H1 (cell line): ENCODE results near the gene MROH2A. TPM values are rescaled to one million over a fixed set of nuclear protein-coding genes. Genes with fewer than 3 reads are reported as not detected.

Experiments used
- CTCF ChIA-PET: fragments of 300-600 bp; sonication (Branson Sonifier 250); formaldehyde crosslinking; loops from one replicate; lab custom pipeline; 2021; ENCODE audit not compliant: partially characterized antibody; lab: Charles Lee
- POLR2A ChIA-PET: fragments of 300-600 bp; sonication (Branson Sonifier 250); formaldehyde crosslinking; loops from one replicate; lab custom pipeline; 2021; ENCODE audit warnings: inconsistent platforms; ENCODE audit not compliant: partially characterized antibody; lab: Charles Lee
- DNase-seq, 2 experiments: peaks; one replicate each; pipeline versions ENCODE4 v3.0.0 to v3.0.0-alpha.2; 2010 to 2022; ENCODE audit warnings: low spot score in 2 of 2, low read depth in 1 of 2, mixed read lengths in 1 of 2
- FAIRE-seq: peaks from 2 replicates; lab custom pipeline; 2011; peaks lifted over from hg19 to GRCh38; lab: Jason Lieb, UNC
- H2AFZ ChIP-seq: 2 replicates; pipeline ENCODE4 v1.8.1; 2012; ENCODE audit warnings: low read length, inconsistent platforms
- H2AK5ac ChIP-seq: 2 replicates; pipeline ENCODE4 v1.6.1; 2013; ENCODE audit warnings: low read depth, low read length
- H2BK120ac ChIP-seq: replicated peaks from 2 replicates; pipeline ENCODE3; 2013; ENCODE audit warnings: low read depth, low read length, inconsistent platforms
- H2BK12ac ChIP-seq: 2 replicates; pipeline ENCODE4 v1.6.1; 2013; ENCODE audit warnings: low read depth, low read length
- H2BK15ac ChIP-seq: 2 replicates; pipeline ENCODE4 v1.6.1; 2013; ENCODE audit warnings: low read length
- H2BK20ac ChIP-seq: 2 replicates; pipeline ENCODE4 v1.6.1; 2013; ENCODE audit warnings: low read length
- H2BK5ac ChIP-seq: 2 replicates; pipeline ENCODE4 v1.6.1; 2013; ENCODE audit warnings: low read depth, low read length
- H3K14ac ChIP-seq: 2 replicates; pipeline ENCODE4 v1.6.1; 2013; ENCODE audit warnings: inconsistent platforms; ENCODE audit not compliant: insufficient read length
- H3K18ac ChIP-seq: 2 replicates; pipeline ENCODE4 v1.6.1; 2013; ENCODE audit warnings: low read length; ENCODE audit errors: extremely low read depth
- H3K23ac ChIP-seq: 2 replicates; pipeline ENCODE4 v1.6.1; 2013; ENCODE audit warnings: inconsistent platforms; ENCODE audit not compliant: insufficient read length
- H3K23me2 ChIP-seq: 2 replicates; pipeline ENCODE4 v1.6.1; 2013; ENCODE audit warnings: low read depth, low read length
- H3K27ac ChIP-seq: 2 replicates; pipeline ENCODE4 v1.6.1; 2011; ENCODE audit warnings: low read depth, low read length, inconsistent platforms
- H3K27me3 ChIP-seq, 4 experiments: replicated peaks in 1 of 4; 1 replicate in 1 of 4; 2 replicates in 3 of 4; pipeline versions ENCODE4 v1.6.1 to v1.8.1; 2011 to 2013; ENCODE audit warnings: low read length in 3 of 4, mild to moderate bottlenecking in 3 of 4, inconsistent platforms in 2 of 4, mixed read lengths in 2 of 4, moderate library complexity in 1 of 4; ENCODE audit not compliant: control insufficient read depth in 3 of 4, insufficient read depth in 3 of 4; ENCODE audit errors: extremely low read depth in 1 of 4
- H3K36me3 ChIP-seq, 4 experiments: 2 replicates each; pipeline versions ENCODE4 v1.6.1 to v1.8.1; 2011 to 2013; ENCODE audit warnings: mild to moderate bottlenecking in 4 of 4, low read length in 3 of 4, moderate library complexity in 2 of 4, control low read depth in 1 of 4, inconsistent platforms in 1 of 4; ENCODE audit not compliant: insufficient read depth in 4 of 4, control insufficient read depth in 2 of 4
- H3K4ac ChIP-seq: replicated peaks from 2 replicates; pipeline ENCODE3; 2013; ENCODE audit warnings: low read length, low read depth, mixed read lengths, inconsistent platforms; ENCODE audit not compliant: insufficient read length
- H3K4me1 ChIP-seq, 4 experiments: replicated peaks in 1 of 4; 1 replicate in 1 of 4; 2 replicates in 3 of 4; pipeline versions ENCODE4 v1.6.1 to v1.8.1; 2011 to 2013; ENCODE audit warnings: low read length in 3 of 4, inconsistent platforms in 2 of 4, mixed read lengths in 1 of 4; ENCODE audit not compliant: insufficient read depth in 4 of 4, control insufficient read depth in 3 of 4
- H3K4me2 ChIP-seq, 2 experiments: 2 replicates each; pipeline versions ENCODE4 v1.6.1 to v1.8.1; 2011 to 2013; ENCODE audit warnings: low read depth in 2 of 2, low read length in 2 of 2, control low read depth in 1 of 2, inconsistent platforms in 1 of 2, mild to moderate bottlenecking in 1 of 2; ENCODE audit not compliant: insufficient read depth in 1 of 2
- H3K4me3 ChIP-seq, 4 experiments: fragments of 200-600, 300-600 bp in 1 of 4; sonication (generic), shearing (Covaris generic), sonication (Bioruptor Twin) in 1 of 4; 2 replicates each; pipeline versions ENCODE4 v1.5.1 to v1.8.1; 2011 to 2016; ENCODE audit warnings: low read length in 4 of 4, low read depth in 3 of 4, control low read depth in 2 of 4, inconsistent platforms in 2 of 4, mild to moderate bottlenecking in 2 of 4, mixed read lengths in 1 of 4, moderate library complexity in 1 of 4; ENCODE audit not compliant: insufficient read depth in 2 of 4; ENCODE audit errors: extremely low read depth in 1 of 4
- H3K56ac ChIP-seq: replicated peaks from 2 replicates; pipeline ENCODE3; 2013; ENCODE audit warnings: low read depth, mild to moderate bottlenecking, mixed read lengths, low read length, inconsistent platforms; ENCODE audit not compliant: insufficient read length
- H3K79me1 ChIP-seq: 2 replicates; pipeline ENCODE4 v1.6.1; 2013; ENCODE audit warnings: low read depth, low read length, control low read depth
- H3K79me2 ChIP-seq, 2 experiments: 2 replicates each; pipeline versions ENCODE4 v1.6.1 to v1.8.1; 2012 to 2013; ENCODE audit warnings: low read length in 2 of 2, mild to moderate bottlenecking in 2 of 2, inconsistent platforms in 1 of 2; ENCODE audit not compliant: insufficient read depth in 2 of 2, control insufficient read depth in 1 of 2
- H3K9ac ChIP-seq, 4 experiments: replicated peaks in 1 of 4; 1 replicate in 1 of 4; 2 replicates in 3 of 4; pipeline versions ENCODE4 v1.6.1 to v1.8.1; 2011 to 2013; ENCODE audit warnings: low read depth in 3 of 4, low read length in 3 of 4, control low read depth in 2 of 4, mild to moderate bottlenecking in 2 of 4, moderate library complexity in 2 of 4, inconsistent platforms in 1 of 4; ENCODE audit errors: extremely low read depth in 1 of 4
- H3K9me3 ChIP-seq, 2 experiments: 2 replicates each; pipeline versions ENCODE4 v1.6.1 to v1.8.1; 2012 to 2013; ENCODE audit warnings: mild to moderate bottlenecking in 2 of 2, moderate library complexity in 2 of 2, control low read depth in 1 of 2, inconsistent platforms in 1 of 2, low read depth in 1 of 2, low read length in 1 of 2, mixed read lengths in 1 of 2; ENCODE audit not compliant: insufficient read depth in 2 of 2
- H4K20me1 ChIP-seq, 2 experiments: replicated peaks in 1 of 2; 2 replicates each; pipeline versions ENCODE3 to v1.8.1; 2011 to 2013; ENCODE audit warnings: inconsistent platforms in 2 of 2, low read length in 2 of 2, mild to moderate bottlenecking in 1 of 2; ENCODE audit not compliant: insufficient read depth in 2 of 2, control insufficient read depth in 1 of 2
- H4K5ac ChIP-seq: 2 replicates; pipeline ENCODE4 v1.6.1; 2013; ENCODE audit warnings: low read length, low read depth, mixed read lengths, inconsistent platforms; ENCODE audit not compliant: insufficient read length
- H4K8ac ChIP-seq: 2 replicates; pipeline ENCODE4 v1.8.0; 2013; ENCODE audit warnings: mild to moderate bottlenecking, moderate library complexity, low read length, inconsistent platforms; ENCODE audit not compliant: insufficient read depth; ENCODE audit errors: extremely low read depth
- H4K91ac ChIP-seq: replicated peaks from 2 replicates; pipeline ENCODE3; 2013; ENCODE audit warnings: low read length, mixed read lengths, inconsistent platforms; ENCODE audit not compliant: insufficient read length
- KDM4A ChIP-seq: IDR thresholded peaks from one replicate; pipeline ENCODE4 v1.7.1; 2012; ENCODE audit warnings: low read depth, mild to moderate bottlenecking, moderate library complexity, low read length, inconsistent platforms; ENCODE audit not compliant: severe bottlenecking
- WGBS, 2 experiments: shearing (Covaris generic) in 1 of 2; methylation state at CpG; one replicate each; pipeline versions ENCODE4 v1.1.6 to v1.1.7; 2013 to 2015; ENCODE audit warnings: low lambda C conversion rate in 2 of 2, mixed read lengths in 2 of 2, inconsistent platforms in 1 of 2, low coverage in 1 of 2, missing lambda C conversion rate in 1 of 2; ENCODE audit not compliant: insufficient replicate concordance in 2 of 2, insufficient coverage in 1 of 2, insufficient read length in 1 of 2; ENCODE audit errors: extremely low coverage in 1 of 2, missing lambda C conversion rate in 1 of 2; 5-methylcytosine and 5-hydroxymethylcytosine counted together
- polyA plus RNA-seq, 7 experiments: library from polyadenylated mRNA; depleted of rRNA in 3 of 7; stranded (reverse) in 5 of 7; unstranded in 2 of 7; fragments of >200 nt in 5 of 7; fragments of 200-250 nt in 2 of 7; gene quantifications; 1 replicate in 5 of 7; 2 replicates in 1 of 7; 4 replicates in 1 of 7; pipeline versions ENCODE4 v1.2.1 to v1.2.3, GENCODE V29; 2011 to 2013; ENCODE audit warnings: missing spikeins in 2 of 7, mixed read lengths in 2 of 7
- total RNA-seq: library from RNA; stranded (reverse); fragmentation: NEBNext Ultra II Directional; extraction: Animal tissue kit (Norgen Biotek cat#: 25700); gene quantifications from 2 replicates; pipeline ENCODE4 v1.2.1, GENCODE V29; 2021

Gene MROH2A
- total and polyA plus RNA-seq, 2 of the 8 experiments (the other 6 are each of a cell fraction or from before 2014, with no cell fraction given), result not detected

DNA sequence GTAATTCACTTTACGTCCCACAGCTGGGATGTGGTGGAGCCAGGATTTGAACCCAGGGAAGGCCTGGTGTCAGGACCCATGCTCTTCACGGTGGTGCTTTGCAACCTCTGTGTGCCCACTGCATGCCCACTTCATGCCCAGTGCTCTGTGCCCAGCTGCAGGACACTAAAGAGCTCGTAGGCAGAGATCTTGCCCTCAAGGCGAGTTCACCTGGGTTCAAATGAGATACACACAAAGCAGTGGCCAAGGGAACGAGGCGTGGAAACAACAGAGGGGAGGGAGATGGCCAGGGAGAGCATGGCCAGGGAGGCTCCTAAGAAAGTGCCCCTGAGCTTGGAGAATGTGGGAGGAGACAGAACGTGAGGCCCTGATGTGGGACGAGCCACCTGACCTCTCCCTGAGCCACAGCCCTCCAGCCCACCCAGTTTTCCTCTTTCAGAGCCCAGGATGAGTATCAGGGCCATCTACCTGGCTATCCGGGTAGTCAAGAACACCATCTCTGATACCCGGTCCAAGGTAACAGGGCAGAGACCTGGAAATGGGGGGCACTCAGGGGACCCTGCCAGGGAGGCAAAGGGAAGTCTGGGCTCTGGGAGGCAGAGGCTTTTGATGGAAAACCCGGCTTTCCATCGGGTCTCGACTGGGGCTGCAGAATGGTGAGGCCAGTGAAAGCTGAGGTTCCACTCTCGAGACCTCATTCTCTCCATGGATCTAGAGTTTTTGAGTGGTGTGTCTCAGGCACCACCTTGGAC is 20.4 kb downstream of the MROH2A start:
- Histone ChIP-seq H3K18ac (no peak overlapping the region), H2AK5ac (no peak overlapping the region), H2BK5ac (no peak overlapping the region), H3K9ac (no peak overlapping the region), H4K20me1 (no peaks in the 10 kb centered on the region), H3K4me1 (no peaks in the 10 kb centered on the region), H3K23ac (no peak overlapping the region), H2BK12ac (0 out of 2 replicates have a peak overlapping the region, but pooled peaks have one; percentile 27), H4K8ac (no peak overlapping the region), H3K4me2 (no peak overlapping the region), H2BK15ac (no peak overlapping the region), H2AFZ (no peak overlapping the region), H4K91ac (no peak overlapping the region), H2BK120ac (no peak overlapping the region), H3K27ac (no peak overlapping the region), H3K9me3 (peaks cover 0 to 3% of the 10 kb centered on the region in 2 experiments; a peak in 2 of 4 replicates), H3K79me2 (no peaks in the 10 kb centered on the region), H3K14ac (no peak overlapping the region), H4K5ac (no peak overlapping the region), H3K79me1 (no peaks in the 10 kb centered on the region), H3K4me3 (no peak overlapping the region), H3K27me3 (no peaks in the 10 kb centered on the region), H3K36me3 (no peaks in the 10 kb centered on the region), H3K4ac (no peak overlapping the region), H2BK20ac (no peak overlapping the region), H3K23me2 (no peaks in the 10 kb centered on the region), H3K56ac (no peak overlapping the region)
- CTCF ChIA-PET, result no interaction called here
- WGBS, 2 experiments, result 83% methylated on average over 13 of the region's 14 CpGs; no CpG with 5 or more reads in 1 of the 2 experiments
- no peak for TF ChIP-seq KDM4A
- POLR2A ChIA-PET, result interaction anchor here (0.7 kb wide), 1 partner anchor 426 kb away, joined by 3 read pairs; no protein-coding TSS in a partner anchor
- FAIRE-seq (no peak), DNase-seq (peak in 1 of 2 experiments; percentile 19)
